ENCODE measurements around the gene CHMP5. TPM values are rescaled to one million over a fixed set of nuclear protein-coding genes. Genes with fewer than 3 reads are reported as not detected.

The CHMP5 gene
- total RNA-seq, 1 donor from 2014 or later: 44.2 TPM

GRCh38 chr9:33329117-33329563 lies 64.3 kb downstream of the CHMP5 start:
- no peak for DNase-seq (ENCODE audit: low read depth, low spot score)
- H3K9me3 Mint-ChIP-seq: no peaks in the 10 kb centered on the region
- H3K27me3 Mint-ChIP-seq (ENCODE audit: low read depth): no peaks in the 10 kb centered on the region
- H3K4me3 Mint-ChIP-seq: no peak overlapping the region
- H3K4me1 Mint-ChIP-seq: no peaks in the 10 kb centered on the region
- no peak for TF ChIP-seq CTCF (conservative IDR thresholded peaks at IDR 0.05)
- peaks cover 26% of the 10 kb centered on the region for H3K36me3 Mint-ChIP-seq (ENCODE audit: low read depth)
- H3K27ac Mint-ChIP-seq (ENCODE audit: unreplicated experiment): no peak overlapping the region

DNA sequence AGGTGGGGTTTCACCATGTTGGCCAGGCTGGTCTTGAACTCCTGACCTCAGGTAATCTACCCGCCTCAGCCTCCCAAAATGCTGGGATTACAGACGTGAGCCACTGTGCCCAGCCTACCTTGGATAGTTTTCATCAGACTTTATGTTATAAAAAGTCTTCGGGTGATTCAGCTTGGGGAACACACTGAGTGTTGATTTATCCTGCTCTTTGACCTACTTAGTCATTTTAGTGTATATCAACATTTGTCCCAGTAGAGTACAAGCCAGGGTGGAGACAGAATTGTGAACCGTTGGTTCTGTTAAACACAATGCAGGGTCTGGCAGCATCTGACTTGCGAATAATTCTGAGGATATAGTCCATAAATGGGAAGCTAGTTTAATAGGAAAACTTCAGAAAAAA lies 65.1 kb downstream of the CHMP5 start:
- Mint-ChIP-seq H3K27ac (ENCODE audit: unreplicated experiment) (no peak overlapping the region), H3K36me3 (ENCODE audit: low read depth) (peaks cover 23% of the 10 kb centered on the region), H3K27me3 (ENCODE audit: low read depth) (no peaks in the 10 kb centered on the region), H3K9me3 (no peaks in the 10 kb centered on the region), H3K4me1 (no peaks in the 10 kb centered on the region), H3K4me3 (no peak overlapping the region)
- no peak for DNase-seq (ENCODE audit: low read depth, low spot score)
- TF ChIP-seq CTCF (conservative IDR thresholded peaks at IDR 0.05): no peak

DNA sequence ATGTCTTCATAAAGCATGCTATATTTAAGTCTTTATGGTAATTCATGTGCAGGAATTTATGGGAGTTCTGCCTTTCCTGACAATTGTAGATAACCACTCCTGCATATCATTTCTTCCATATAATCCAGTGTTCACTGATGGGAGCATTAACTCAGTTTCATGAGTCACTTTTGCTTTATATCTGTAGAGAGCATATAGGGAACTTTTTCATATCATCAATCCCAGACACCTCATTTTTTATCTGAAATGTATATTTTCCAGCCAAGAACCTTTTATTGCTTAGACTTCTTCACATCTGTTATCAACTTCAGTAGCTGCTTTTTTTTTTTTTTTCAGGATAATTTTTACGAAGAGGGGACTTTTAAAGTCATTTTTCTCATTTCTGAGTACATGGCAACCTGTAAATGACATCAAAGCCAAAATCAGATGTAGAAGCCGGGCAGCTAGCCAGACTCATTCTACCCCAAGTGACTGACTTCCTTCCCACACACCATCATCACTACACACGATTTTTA lies 66.6 kb downstream of the CHMP5 start:
- Mint-ChIP-seq H3K27me3 (ENCODE audit: low read depth) (no peaks in the 10 kb centered on the region), H3K9me3 (no peaks in the 10 kb centered on the region), H3K4me3 (no peak overlapping the region), H3K27ac (ENCODE audit: unreplicated experiment) (no peak overlapping the region), H3K4me1 (no peaks in the 10 kb centered on the region), H3K36me3 (ENCODE audit: low read depth) (peaks cover 20% of the 10 kb centered on the region)
- TF ChIP-seq CTCF (conservative IDR thresholded peaks at IDR 0.05): no peak
- DNase-seq (ENCODE audit: low read depth, low spot score): no peak

Other genes with a start within 250 kb of the CHMP5 start
- 252 and 254 TPM in 2 replicates for gene DNAJA1, start 239.8 kb upstream of the CHMP5 start, total RNA-seq
- gene SMU1, start 188.4 kb upstream of the CHMP5 start, total RNA-seq: 30.1 and 30.5 TPM in 2 replicates
- 17.8 and 17.9 TPM in 2 replicates for gene B4GALT1, start 97.7 kb upstream of the CHMP5 start, total RNA-seq
- gene SPINK4, start 24.9 kb upstream of the CHMP5 start, total RNA-seq: not detected in 2 replicates
- 97.5 and 106 TPM in 2 replicates for gene BAG1, start 341 bp upstream of the CHMP5 start, total RNA-seq
- gene NFX1, start 25.5 kb downstream of the CHMP5 start, total RNA-seq: 32.2 and 33.2 TPM in 2 replicates
- gene AQP7, start 137.5 kb downstream of the CHMP5 start, total RNA-seq: 0.57 and 0.98 TPM in 2 replicates
- 1.1 TPM in 2 replicates for gene AQP3, start 182.5 kb downstream of the CHMP5 start, total RNA-seq
- 42.9 and 43.1 TPM in 2 replicates for gene NOL6, start 208.9 kb downstream of the CHMP5 start, total RNA-seq

Measured in neural crest cell (in vitro differentiated cells).